Measurements from ENCODE around the gene CCDC107.

The CCDC107 gene

GRCh38 chr9:35619800-35620158 lies 38.3 kb upstream of the CCDC107 start:
- CTCF ChIA-PET: no interaction called here
- POLR2A ChIA-PET: interaction anchor here (0.7 kb wide), 1 partner anchor 8 kb away, joined by 3 read pairs; no protein-coding TSS in a partner anchor
- DNase-seq (ENCODE audit: extremely low spot score): no peak
- TF ChIP-seq FOXK2 (IDR thresholded peaks at IDR 0.05): no peak
- no peak for TF ChIP-seq LEF1 (IDR thresholded peaks at IDR 0.05; ENCODE audit: borderline replicate concordance)
- TF ChIP-seq L3MBTL2 (conservative IDR thresholded peaks at IDR 0.05): no peak
- no peak for TF ChIP-seq SUZ12 (IDR thresholded peaks at IDR 0.05)
- no peak for TF ChIP-seq TARDBP (IDR thresholded peaks at IDR 0.05)
- TF ChIP-seq HDGF (IDR thresholded peaks at IDR 0.05; ENCODE audit: borderline replicate concordance): no peak
- no peak for TF ChIP-seq ARNT (IDR thresholded peaks at IDR 0.05)
- TF ChIP-seq ZNF384 (IDR thresholded peaks at IDR 0.05): no peak
- no peak for TF ChIP-seq PKNOX1 (IDR thresholded peaks at IDR 0.05)
- no peak for TF ChIP-seq FOXA1 (IDR thresholded peaks at IDR 0.05)
- no peak for TF ChIP-seq NFRKB (IDR thresholded peaks at IDR 0.05)
- TF ChIP-seq FOXM1 (IDR thresholded peaks at IDR 0.05; ENCODE audit: borderline replicate concordance): no peak
- TF ChIP-seq ELF4 (IDR thresholded peaks at IDR 0.05): no peak
- TF ChIP-seq BHLHE40 (IDR thresholded peaks at IDR 0.05; ENCODE audit: borderline replicate concordance): no peak
- no peak for TF ChIP-seq CTBP1 (IDR thresholded peaks at IDR 0.05; ENCODE audit: borderline replicate concordance)
- no peak for TF ChIP-seq SP1 (IDR thresholded peaks at IDR 0.05)

GRCh38 chr9:35627575-35627974 lies 30.5 kb upstream of the CCDC107 start:
- DNase-seq (ENCODE audit: extremely low spot score): no peak
- ChIA-PET POLR2A (no interaction called here), CTCF (no interaction called here)
- no peak for TF ChIP-seq ELF4 (IDR thresholded peaks at IDR 0.05)
- TF ChIP-seq NFRKB (IDR thresholded peaks at IDR 0.05): no peak
- TF ChIP-seq FOXK2 (IDR thresholded peaks at IDR 0.05): no peak
- no peak for TF ChIP-seq TARDBP (IDR thresholded peaks at IDR 0.05)
- TF ChIP-seq ZNF384 (IDR thresholded peaks at IDR 0.05): no peak
- TF ChIP-seq BHLHE40 (IDR thresholded peaks at IDR 0.05; ENCODE audit: borderline replicate concordance): no peak
- no peak for TF ChIP-seq SP1 (IDR thresholded peaks at IDR 0.05)
- no peak for TF ChIP-seq CTBP1 (IDR thresholded peaks at IDR 0.05; ENCODE audit: borderline replicate concordance)
- no peak for TF ChIP-seq HDGF (IDR thresholded peaks at IDR 0.05; ENCODE audit: borderline replicate concordance)
- TF ChIP-seq LEF1 (IDR thresholded peaks at IDR 0.05; ENCODE audit: borderline replicate concordance): no peak
- no peak for TF ChIP-seq FOXM1 (IDR thresholded peaks at IDR 0.05; ENCODE audit: borderline replicate concordance)
- TF ChIP-seq L3MBTL2 (conservative IDR thresholded peaks at IDR 0.05): no peak
- no peak for TF ChIP-seq SUZ12 (IDR thresholded peaks at IDR 0.05)
- no peak for TF ChIP-seq FOXA1 (IDR thresholded peaks at IDR 0.05)
- TF ChIP-seq ARNT (IDR thresholded peaks at IDR 0.05): no peak
- TF ChIP-seq PKNOX1 (IDR thresholded peaks at IDR 0.05): no peak

GRCh38 chr9:35628389-35628991 lies 29.6 kb upstream of the CCDC107 start:
- no peak for DNase-seq (ENCODE audit: extremely low spot score)
- ChIA-PET POLR2A (interaction anchor here (1.2 kb wide), 1 partner anchor 18 kb away, joined by 3 read pairs; no protein-coding TSS in a partner anchor), CTCF (interaction anchor here (1.0 kb wide), 1 partner anchor 17 kb away, joined by 4 read pairs; no protein-coding TSS in a partner anchor)
- TF ChIP-seq TARDBP (IDR thresholded peaks at IDR 0.05) (no peak), ZNF384 (IDR thresholded peaks at IDR 0.05) (no peak), SUZ12 (IDR thresholded peaks at IDR 0.05) (no peak), BHLHE40 (IDR thresholded peaks at IDR 0.05; ENCODE audit: borderline replicate concordance) (no peak), ARNT (IDR thresholded peaks at IDR 0.05) (no peak), FOXK2 (IDR thresholded peaks at IDR 0.05) (no peak), NFRKB (IDR thresholded peaks at IDR 0.05) (no peak), FOXM1 (IDR thresholded peaks at IDR 0.05; ENCODE audit: borderline replicate concordance) (no peak), CTBP1 (IDR thresholded peaks at IDR 0.05; ENCODE audit: borderline replicate concordance) (no peak), ELF4 (IDR thresholded peaks at IDR 0.05) (no peak)

- no peak for TF ChIP-seq ARNT (IDR thresholded peaks at IDR 0.05)
- no peak for TF ChIP-seq ELF4 (IDR thresholded peaks at IDR 0.05)
- TF ChIP-seq BHLHE40 (IDR thresholded peaks at IDR 0.05; ENCODE audit: borderline replicate concordance): no peak
- TF ChIP-seq FOXM1 (IDR thresholded peaks at IDR 0.05; ENCODE audit: borderline replicate concordance): no peak
- TF ChIP-seq ZNF384 (IDR thresholded peaks at IDR 0.05): no peak
- no peak for TF ChIP-seq SUZ12 (IDR thresholded peaks at IDR 0.05)
- no peak for TF ChIP-seq LEF1 (IDR thresholded peaks at IDR 0.05; ENCODE audit: borderline replicate concordance)
- TF ChIP-seq SP1 (IDR thresholded peaks at IDR 0.05): no peak
- no peak for TF ChIP-seq PKNOX1 (IDR thresholded peaks at IDR 0.05)
- TF ChIP-seq TARDBP (IDR thresholded peaks at IDR 0.05): no peak
- no peak for TF ChIP-seq FOXA1 (IDR thresholded peaks at IDR 0.05)
- no peak for TF ChIP-seq CTBP1 (IDR thresholded peaks at IDR 0.05; ENCODE audit: borderline replicate concordance)
- CTCF ChIA-PET: interaction anchor here (0.6 to 1.0 kb wide), 2 partner anchors 18 to 50 kb away, joined by 3 to 4 read pairs; no protein-coding TSS in a partner anchor
- DNase-seq (ENCODE audit: extremely low spot score): no peak
- POLR2A ChIA-PET: no interaction called here
Observed at GRCh38 chr9:35629597-35629996, 28.5 kb upstream of the CCDC107 start.

GRCh38 chr9:35635730-35636129 lies 22.4 kb upstream of the CCDC107 start:
- CTCF ChIA-PET: interaction anchor here (0.7 kb wide), 1 partner anchor 640 kb away, joined by 3 read pairs; no protein-coding TSS in a partner anchor
- POLR2A ChIA-PET: no interaction called here

More at GRCh38 chr9:35635730-35636129, 22.4 kb upstream of the CCDC107 start:
- TF ChIP-seq ARNT (IDR thresholded peaks at IDR 0.05) (no peak), L3MBTL2 (conservative IDR thresholded peaks at IDR 0.05) (no peak), ELF4 (IDR thresholded peaks at IDR 0.05) (no peak), CTBP1 (IDR thresholded peaks at IDR 0.05; ENCODE audit: borderline replicate concordance) (no peak), FOXK2 (IDR thresholded peaks at IDR 0.05) (no peak), TARDBP (IDR thresholded peaks at IDR 0.05) (no peak), HDGF (IDR thresholded peaks at IDR 0.05; ENCODE audit: borderline replicate concordance) (no peak), FOXM1 (IDR thresholded peaks at IDR 0.05; ENCODE audit: borderline replicate concordance) (no peak), PKNOX1 (IDR thresholded peaks at IDR 0.05) (no peak), SP1 (IDR thresholded peaks at IDR 0.05) (no peak), FOXA1 (IDR thresholded peaks at IDR 0.05) (no peak), BHLHE40 (IDR thresholded peaks at IDR 0.05; ENCODE audit: borderline replicate concordance) (no peak)
- no peak for DNase-seq (ENCODE audit: extremely low spot score)

Data from HEK293T (cell line).